Measurements from ENCODE around the gene NOX4. TPM values are rescaled to one million over a fixed set of nuclear protein-coding genes. Genes with fewer than 3 reads are reported as not detected.
"Not testable (repeated sequence)": the region's sequence is repeated elsewhere in the genome, so short reads cannot be mapped to it uniquely, and the experiment has no call there.

Gene NOX4
- polyA plus RNA-seq, 6 donors from 2014 or later = not detected

- Mint-ChIP-seq H3K4me3 (no peak overlapping the region), H3K27ac (no peak overlapping the region), H3K9me3 (peaks cover 0 to 7% (median 0%) of the 10 kb centered on the region in 7 donors), H3K4me1 (no peaks in the 10 kb centered on the region), H3K27me3 (no peaks in the 10 kb centered on the region), H3K36me3 (no peaks in the 10 kb centered on the region)
- DNase-seq (no peak), ATAC-seq (ENCODE audit: low read depth in 2 of 2) (no peak)
These were observed 144.1 kb downstream of the NOX4 start for GRCh38 chr11:89347071-89347470.

- Mint-ChIP-seq H3K27me3 (no peaks in the 10 kb centered on the region), H3K4me1 (no peaks in the 10 kb centered on the region), H3K27ac (no peak overlapping the region), H3K36me3 (no peaks in the 10 kb centered on the region), H3K4me3 (no peak overlapping the region), H3K9me3 (peaks cover 0 to 7% (median 0%) of the 10 kb centered on the region in 7 donors)
- DNase-seq (no peak), ATAC-seq (ENCODE audit: low read depth in 2 of 2) (no peak)
These were observed 144.6 kb downstream of the NOX4 start for GRCh38 chr11:89346601-89347000.

- ATAC-seq (ENCODE audit: low read depth in 2 of 2); H3K4me3 Mint-ChIP-seq; H3K9me3 Mint-ChIP-seq; H3K27me3 Mint-ChIP-seq; H3K27ac Mint-ChIP-seq; DNase-seq; H3K4me1 Mint-ChIP-seq; H3K36me3 Mint-ChIP-seq: not testable (repeated sequence)
These were observed 148.1 kb downstream of the NOX4 start for GRCh38 chr11:89342880-89343572.

GRCh38 chr11:89340450-89340849 lies 150.7 kb downstream of the NOX4 start:
- H3K27ac Mint-ChIP-seq; H3K9me3 Mint-ChIP-seq; H3K4me1 Mint-ChIP-seq; H3K36me3 Mint-ChIP-seq; DNase-seq; H3K27me3 Mint-ChIP-seq; H3K4me3 Mint-ChIP-seq; ATAC-seq (ENCODE audit: low read depth in 2 of 2): not testable (repeated sequence)

- DNase-seq; H3K4me1 Mint-ChIP-seq; H3K4me3 Mint-ChIP-seq; ATAC-seq (ENCODE audit: low read depth in 2 of 2); H3K27me3 Mint-ChIP-seq; H3K27ac Mint-ChIP-seq; H3K36me3 Mint-ChIP-seq; H3K9me3 Mint-ChIP-seq: not testable (repeated sequence)
These were observed 153.1 kb downstream of the NOX4 start for GRCh38 chr11:89338073-89338472.

- H3K9me3 Mint-ChIP-seq; H3K4me3 Mint-ChIP-seq; ATAC-seq (ENCODE audit: low read depth in 2 of 2); H3K27me3 Mint-ChIP-seq; H3K27ac Mint-ChIP-seq; DNase-seq; H3K36me3 Mint-ChIP-seq; H3K4me1 Mint-ChIP-seq: not testable (repeated sequence)
These were observed 154.0 kb downstream of the NOX4 start for GRCh38 chr11:89337100-89337650.

- H3K36me3 Mint-ChIP-seq, H3K9me3 Mint-ChIP-seq, H3K4me3 Mint-ChIP-seq: not testable (repeated sequence)
These were observed 157.5 kb downstream of the NOX4 start for GRCh38 chr11:89333704-89334103.

GRCh38 chr11:89331940-89332339 lies 159.2 kb downstream of the NOX4 start:
- ATAC-seq (ENCODE audit: low read depth in 2 of 2); H3K27ac Mint-ChIP-seq; H3K4me3 Mint-ChIP-seq; DNase-seq; H3K4me1 Mint-ChIP-seq; H3K36me3 Mint-ChIP-seq; H3K9me3 Mint-ChIP-seq; H3K27me3 Mint-ChIP-seq: not testable (repeated sequence)

More at GRCh38 chr11:89333704-89334103, 157.5 kb downstream of the NOX4 start:
- not testable (repeated sequence) for H3K4me1 Mint-ChIP-seq; ATAC-seq (ENCODE audit: low read depth in 2 of 2); DNase-seq; H3K27me3 Mint-ChIP-seq; H3K27ac Mint-ChIP-seq

- Mint-ChIP-seq H3K4me3 (no peak overlapping the region), H3K36me3 (no peaks in the 10 kb centered on the region), H3K9me3 (peaks cover 0 to 4% (median 0%) of the 10 kb centered on the region in 7 donors), H3K27ac (no peak overlapping the region), H3K27me3 (no peaks in the 10 kb centered on the region), H3K4me1 (no peaks in the 10 kb centered on the region)
- ATAC-seq (ENCODE audit: low read depth in 2 of 2) (no peak), DNase-seq (no peak)
These were observed 163.3 kb downstream of the NOX4 start for GRCh38 chr11:89327885-89328284.

GRCh38 chr11:89321401-89321800 lies 169.8 kb downstream of the NOX4 start:
- Mint-ChIP-seq H3K4me3 (no peak overlapping the region), H3K9me3 (peaks cover 0 to 4% (median 0%) of the 10 kb centered on the region in 7 donors), H3K27me3 (no peaks in the 10 kb centered on the region), H3K4me1 (no peaks in the 10 kb centered on the region), H3K27ac (no peak overlapping the region), H3K36me3 (no peaks in the 10 kb centered on the region)
- ATAC-seq (ENCODE audit: low read depth in 2 of 2) (no peak), DNase-seq (no peak)

GRCh38 chr11:89310607-89311006 lies 180.6 kb downstream of the NOX4 start:
- H3K4me3 Mint-ChIP-seq; H3K9me3 Mint-ChIP-seq; H3K4me1 Mint-ChIP-seq; H3K27me3 Mint-ChIP-seq; H3K36me3 Mint-ChIP-seq; H3K27ac Mint-ChIP-seq; ATAC-seq (ENCODE audit: low read depth in 2 of 2); DNase-seq: not testable (repeated sequence)

- H3K27ac Mint-ChIP-seq; ATAC-seq (ENCODE audit: low read depth in 2 of 2); H3K4me1 Mint-ChIP-seq; H3K27me3 Mint-ChIP-seq; H3K9me3 Mint-ChIP-seq; DNase-seq; H3K4me3 Mint-ChIP-seq; H3K36me3 Mint-ChIP-seq: not testable (repeated sequence)
These were observed 181.7 kb downstream of the NOX4 start for GRCh38 chr11:89309321-89309985.

- DNase-seq; H3K27me3 Mint-ChIP-seq; H3K9me3 Mint-ChIP-seq; H3K4me1 Mint-ChIP-seq; ATAC-seq (ENCODE audit: low read depth in 2 of 2); H3K36me3 Mint-ChIP-seq; H3K27ac Mint-ChIP-seq; H3K4me3 Mint-ChIP-seq: not testable (repeated sequence)
These were observed 182.9 kb downstream of the NOX4 start for GRCh38 chr11:89308272-89308671.

GRCh38 chr11:89303029-89303428 lies 188.1 kb downstream of the NOX4 start:
- DNase-seq; H3K9me3 Mint-ChIP-seq; H3K27me3 Mint-ChIP-seq; H3K4me3 Mint-ChIP-seq; H3K36me3 Mint-ChIP-seq; H3K27ac Mint-ChIP-seq; ATAC-seq (ENCODE audit: low read depth in 2 of 2); H3K4me1 Mint-ChIP-seq: not testable (repeated sequence)
